ENCODE results near the gene DNMT3L.
"Not testable (repeated sequence)": the region's sequence is repeated elsewhere in the genome, so short reads cannot be mapped to it uniquely, and the experiment has no call there.

The DNMT3L gene

DNA sequence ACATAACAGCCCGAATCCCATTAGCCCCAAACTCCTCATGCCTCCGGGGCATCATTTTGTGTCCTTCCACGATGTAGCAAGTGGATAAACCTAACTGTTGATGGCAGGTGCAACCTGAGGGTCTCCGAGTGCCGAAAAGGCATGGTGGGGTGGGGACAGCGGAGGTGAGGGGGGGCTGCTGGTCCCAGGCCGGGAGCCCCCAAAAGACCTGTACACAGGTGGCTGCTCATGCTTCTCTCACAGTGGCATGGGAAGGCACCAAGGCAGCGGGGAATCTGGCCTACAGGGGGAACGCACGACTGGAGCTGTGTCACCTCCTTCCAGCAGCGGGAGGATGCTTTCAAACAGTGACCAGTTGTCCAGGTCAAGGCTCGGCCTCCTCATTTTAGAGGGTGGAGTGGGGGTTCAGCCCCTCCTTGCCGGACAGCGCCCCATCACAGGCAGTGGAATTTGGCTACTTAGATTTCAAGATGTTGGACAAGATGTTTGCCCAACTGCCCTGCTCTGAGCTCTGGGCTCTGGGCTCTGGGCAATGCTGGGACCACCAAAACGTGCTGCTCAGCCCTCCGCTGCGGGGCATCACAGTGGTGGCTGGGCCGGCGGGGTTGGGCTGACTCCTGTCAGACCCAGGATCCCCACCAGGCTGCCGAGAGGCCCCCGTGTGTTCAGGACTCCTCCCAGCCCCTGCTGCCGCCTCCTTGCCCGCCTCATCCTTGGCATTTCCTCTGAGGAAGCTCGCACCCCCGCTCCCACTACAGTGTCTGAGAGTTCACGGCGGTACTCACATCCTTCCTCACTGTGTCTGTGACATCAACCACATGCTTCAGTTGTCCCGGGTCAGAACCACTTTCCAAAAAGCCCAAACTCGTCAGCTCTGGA lies 7.6 kb downstream of the DNMT3L start:
- FAIRE-seq (no peak), DNase-seq (ENCODE audit: insufficient read length, low spot score) (no peak)
- TF ChIP-seq, protein P1, sequence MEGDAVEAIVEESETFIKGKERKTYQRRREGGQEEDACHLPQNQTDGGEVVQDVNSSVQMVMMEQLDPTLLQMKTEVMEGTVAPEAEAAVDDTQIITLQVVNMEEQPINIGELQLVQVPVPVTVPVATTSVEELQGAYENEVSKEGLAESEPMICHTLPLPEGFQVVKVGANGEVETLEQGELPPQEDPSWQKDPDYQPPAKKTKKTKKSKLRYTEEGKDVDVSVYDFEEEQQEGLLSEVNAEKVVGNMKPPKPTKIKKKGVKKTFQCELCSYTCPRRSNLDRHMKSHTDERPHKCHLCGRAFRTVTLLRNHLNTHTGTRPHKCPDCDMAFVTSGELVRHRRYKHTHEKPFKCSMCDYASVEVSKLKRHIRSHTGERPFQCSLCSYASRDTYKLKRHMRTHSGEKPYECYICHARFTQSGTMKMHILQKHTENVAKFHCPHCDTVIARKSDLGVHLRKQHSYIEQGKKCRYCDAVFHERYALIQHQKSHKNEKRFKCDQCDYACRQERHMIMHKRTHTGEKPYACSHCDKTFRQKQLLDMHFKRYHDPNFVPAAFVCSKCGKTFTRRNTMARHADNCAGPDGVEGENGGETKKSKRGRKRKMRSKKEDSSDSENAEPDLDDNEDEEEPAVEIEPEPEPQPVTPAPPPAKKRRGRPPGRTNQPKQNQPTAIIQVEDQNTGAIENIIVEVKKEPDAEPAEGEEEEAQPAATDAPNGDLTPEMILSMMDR (IDR thresholded peaks at IDR 0.05; ENCODE audit: insufficient read depth, missing control alignments), result no peak

DNA sequence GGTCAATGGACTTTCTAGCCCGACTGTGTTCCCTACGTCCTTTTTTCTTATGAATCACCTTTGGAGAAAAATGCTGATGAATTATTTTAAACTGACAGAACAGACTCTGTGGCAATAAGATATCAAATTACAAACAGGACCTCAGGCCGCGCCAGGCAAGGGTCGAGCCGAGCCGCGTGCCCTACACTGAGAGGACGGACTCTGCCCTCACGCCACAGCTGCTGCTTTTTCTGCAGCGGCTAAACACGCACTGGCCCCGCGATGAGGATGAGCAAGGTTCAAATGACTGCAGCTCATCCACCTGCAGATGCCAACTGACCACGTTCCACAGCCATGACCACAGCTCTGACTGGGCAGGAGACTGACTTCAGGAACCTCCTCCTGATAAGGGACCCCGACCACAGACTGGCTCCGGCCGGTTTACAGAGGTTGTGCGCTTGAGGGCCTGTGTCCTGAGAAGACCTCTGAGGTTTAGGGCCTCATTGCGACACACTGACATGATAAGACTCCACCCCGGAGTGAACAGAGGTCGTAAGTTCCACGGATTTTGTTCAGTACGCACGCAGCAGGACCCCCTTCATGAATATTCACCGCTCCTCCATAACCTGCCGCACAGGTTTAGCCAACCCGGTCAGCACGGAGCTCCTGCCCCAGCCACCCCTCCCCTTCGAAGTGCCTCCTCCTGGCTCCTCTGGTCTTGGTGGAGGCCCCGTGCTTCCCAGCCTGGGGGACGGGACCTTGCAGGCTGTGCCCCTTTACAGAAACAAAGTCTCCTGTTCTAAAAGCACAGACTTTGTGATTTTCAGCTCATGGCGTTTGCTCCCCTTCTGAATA lies 12.3 kb downstream of the DNMT3L start:
- FAIRE-seq; DNase-seq (ENCODE audit: insufficient read length, low spot score): not testable (repeated sequence)

DNA sequence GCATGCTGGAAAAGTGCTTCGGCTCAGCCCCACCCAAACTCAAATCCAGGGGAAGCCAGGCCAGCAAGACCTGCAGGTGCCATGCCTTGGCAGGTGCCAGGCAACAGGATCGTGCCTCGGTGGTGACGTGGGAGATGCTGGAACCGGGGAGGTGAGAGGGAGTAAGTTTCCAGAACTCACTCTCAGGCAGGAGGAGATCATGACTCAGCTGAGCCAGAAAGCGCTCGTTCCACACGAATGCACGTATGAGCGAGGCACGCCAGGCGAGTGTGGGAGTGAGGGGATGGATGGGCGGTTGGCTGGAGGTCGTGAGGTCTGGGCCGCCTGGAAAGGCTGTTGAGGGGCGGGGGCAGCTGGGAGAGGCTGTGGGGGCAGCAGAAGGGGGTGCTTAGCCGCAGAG lies 13.8 kb downstream of the DNMT3L start:
- not testable (repeated sequence) for FAIRE-seq; DNase-seq (ENCODE audit: insufficient read length, low spot score)

DNA sequence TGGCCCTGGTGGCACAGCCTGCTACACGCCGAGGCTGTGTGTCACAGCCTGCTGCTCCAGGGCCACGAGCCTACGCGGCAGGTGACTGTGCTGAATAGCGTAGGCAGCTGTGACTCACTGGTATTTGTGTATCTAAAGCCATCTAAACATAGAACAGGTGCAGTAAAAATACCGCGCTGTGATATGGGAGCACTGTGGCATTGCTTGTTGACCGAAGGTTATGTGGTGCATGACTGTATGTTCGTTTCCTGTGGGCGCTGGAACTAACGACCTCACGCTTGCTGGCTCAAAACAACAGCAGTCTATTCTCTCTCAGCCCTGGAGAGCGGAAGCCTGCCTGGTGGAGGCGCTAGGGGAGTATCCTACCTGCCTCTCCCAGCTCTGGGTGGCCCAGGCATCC lies 17.7 kb downstream of the DNMT3L start:
- not testable (repeated sequence) for FAIRE-seq; DNase-seq (ENCODE audit: insufficient read length, low spot score)

DNA sequence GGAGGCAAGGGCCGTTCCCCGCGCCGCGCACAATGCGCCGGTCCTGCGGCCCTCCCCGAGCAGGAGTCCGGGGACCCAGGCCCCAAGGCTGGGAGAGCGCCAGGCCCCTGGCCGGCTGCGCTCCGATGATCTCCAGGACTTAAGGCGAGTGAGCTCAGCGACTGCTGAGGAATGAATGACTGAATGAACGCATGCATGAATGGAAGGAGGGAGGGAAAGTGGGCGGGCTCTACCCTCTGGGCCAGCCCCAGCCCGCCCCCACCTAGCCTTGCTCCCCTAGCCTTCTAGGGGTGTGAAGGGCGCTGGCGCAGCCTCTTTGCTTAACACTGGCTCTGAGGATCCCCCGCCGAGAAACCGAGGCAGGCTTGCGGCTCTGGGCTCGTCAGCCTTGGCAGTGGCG lies 20.4 kb downstream of the DNMT3L start:
- not testable (repeated sequence) for DNase-seq (ENCODE audit: insufficient read length, low spot score)

DNA sequence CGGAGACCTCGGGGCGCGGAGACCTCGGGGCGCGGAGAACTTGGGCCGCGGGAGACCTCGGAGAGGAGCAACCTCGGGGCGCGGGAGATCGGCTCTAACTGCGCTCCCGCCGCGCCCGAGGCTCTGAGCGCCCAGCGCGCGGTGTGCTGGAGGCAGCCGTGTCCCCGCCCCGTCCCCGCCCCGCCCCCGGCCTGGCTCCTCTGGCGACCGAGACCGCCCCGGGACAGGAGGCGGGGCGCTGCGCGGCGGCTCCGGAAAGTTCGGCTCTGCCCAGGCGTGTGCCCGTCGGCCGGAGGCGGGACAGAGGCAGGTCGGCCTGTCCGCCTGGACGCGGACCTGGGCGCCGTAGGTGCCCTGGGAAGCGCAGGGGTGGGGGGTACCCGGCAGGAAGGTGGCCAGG lies 20.9 kb downstream of the DNMT3L start, which contains the start of gene ICOSLG:
ICOSLG (minus strand) TSS at position 102 of the 400 bp plus-strand sequence. CDS start 126 bp downstream, outside the sequence.
- DNase-seq (ENCODE audit: insufficient read length, low spot score); FAIRE-seq: not testable (repeated sequence)

More for the DNA sequence above, 20.4 kb downstream of the DNMT3L start:
- FAIRE-seq, result not testable (repeated sequence)

DNA sequence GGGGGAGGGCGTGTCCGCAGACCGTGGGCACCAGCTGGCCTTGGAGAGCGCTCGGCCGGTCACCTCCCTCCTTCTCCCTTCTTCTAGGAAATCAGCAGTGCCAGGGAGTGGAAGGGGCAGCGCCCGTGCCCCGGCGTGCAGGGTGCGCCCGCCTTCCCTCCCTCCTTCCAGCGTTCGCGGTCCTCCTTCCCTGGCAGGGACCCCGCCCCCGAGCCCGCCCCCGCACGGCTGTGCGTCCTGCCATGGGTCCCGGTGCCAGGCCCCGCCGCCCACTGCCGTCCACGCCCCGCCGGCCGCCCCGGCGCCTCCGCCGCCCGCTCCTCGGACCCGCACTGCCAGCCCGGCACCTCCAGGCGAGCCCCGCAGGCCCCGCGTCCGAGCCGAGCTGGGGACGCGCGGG lies 21.3 kb downstream of the DNMT3L start:
- FAIRE-seq; DNase-seq (ENCODE audit: insufficient read length, low spot score): not testable (repeated sequence)

DNA sequence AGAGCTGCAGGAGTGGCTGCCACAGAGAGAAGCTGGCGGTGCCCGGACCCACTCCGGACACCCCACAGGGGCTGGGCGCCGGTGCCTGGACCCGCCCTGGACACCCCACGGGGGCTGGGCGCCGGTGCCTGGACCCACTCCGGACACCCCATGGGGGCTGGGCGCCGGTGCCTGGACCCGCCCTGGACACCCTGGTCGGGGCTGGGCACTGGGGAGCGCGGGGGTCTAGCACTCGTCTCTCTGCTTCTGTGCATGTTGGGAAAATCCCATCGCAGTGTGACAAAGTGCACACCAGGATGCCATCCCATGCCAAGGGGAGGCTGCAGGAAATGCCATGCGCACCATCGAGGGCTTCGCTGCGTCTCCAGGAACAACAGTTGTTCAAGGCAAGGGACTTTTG lies 32.1 kb downstream of the DNMT3L start:
- not testable (repeated sequence) for FAIRE-seq; DNase-seq (ENCODE audit: insufficient read length, low spot score)

DNA sequence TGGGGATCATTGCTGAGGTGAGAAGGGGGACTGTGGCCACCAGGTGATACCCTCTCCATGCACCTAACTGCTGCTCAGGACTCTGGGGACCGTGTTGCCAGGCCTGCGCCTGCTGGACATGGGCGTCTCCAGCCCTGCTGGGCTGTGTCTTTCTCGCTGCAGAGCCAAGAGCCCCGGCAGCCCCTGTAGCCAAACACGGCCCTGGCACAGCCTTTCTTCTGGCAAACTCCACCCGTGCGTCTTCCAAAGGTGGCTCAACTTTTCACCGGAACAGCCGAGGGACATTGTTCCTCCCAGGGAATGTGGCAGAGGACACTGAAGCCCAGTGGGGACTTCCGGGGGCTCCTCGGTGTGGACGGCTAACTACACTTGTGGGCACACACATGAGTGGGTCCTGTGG lies 33.6 kb downstream of the DNMT3L start:
- DNase-seq (ENCODE audit: insufficient read length, low spot score); FAIRE-seq: not testable (repeated sequence)

DNA sequence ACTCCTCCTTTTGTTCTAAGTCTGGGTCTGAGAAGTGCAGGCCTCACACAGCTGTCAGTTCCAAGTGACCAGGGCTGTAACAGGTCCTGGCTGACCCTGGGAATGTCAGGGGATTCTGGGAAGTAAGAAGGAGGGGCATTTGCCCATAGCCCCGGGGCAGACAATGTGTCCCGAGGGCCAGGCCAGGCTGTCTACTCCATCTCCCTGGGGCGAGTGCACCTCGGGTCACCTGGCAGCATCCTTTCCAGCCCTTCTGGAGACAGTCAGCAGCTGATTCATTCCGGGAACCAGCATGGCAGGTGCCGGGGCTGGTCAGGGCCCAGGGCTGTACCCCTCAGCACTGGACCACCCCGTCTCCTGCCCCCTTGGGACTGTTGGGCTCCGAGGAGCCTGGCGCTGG lies 34.1 kb downstream of the DNMT3L start:
- not testable (repeated sequence) for FAIRE-seq; DNase-seq (ENCODE audit: insufficient read length, low spot score)

DNA sequence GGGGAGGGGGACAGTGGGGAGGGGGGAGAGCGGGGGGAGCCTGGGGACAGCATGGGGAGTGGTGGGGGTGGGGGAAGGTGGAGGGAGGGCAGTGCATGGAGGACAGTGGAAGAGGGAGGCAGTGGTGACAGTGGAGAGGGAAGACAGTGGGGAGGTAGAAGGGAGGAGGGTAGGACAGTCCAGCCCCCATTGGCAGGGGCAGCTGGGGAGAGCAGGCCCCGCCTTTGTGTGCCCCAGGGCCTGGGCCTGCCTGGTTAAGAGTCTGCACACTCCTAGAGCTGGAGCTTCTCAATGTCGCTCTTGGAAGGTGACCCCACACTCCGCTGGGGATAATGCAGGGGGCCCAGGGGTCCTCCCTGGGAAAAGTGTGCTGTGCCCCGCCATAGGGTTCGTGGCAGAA lies 36.1 kb downstream of the DNMT3L start:
- DNase-seq (ENCODE audit: insufficient read length, low spot score); FAIRE-seq: not testable (repeated sequence)

DNA sequence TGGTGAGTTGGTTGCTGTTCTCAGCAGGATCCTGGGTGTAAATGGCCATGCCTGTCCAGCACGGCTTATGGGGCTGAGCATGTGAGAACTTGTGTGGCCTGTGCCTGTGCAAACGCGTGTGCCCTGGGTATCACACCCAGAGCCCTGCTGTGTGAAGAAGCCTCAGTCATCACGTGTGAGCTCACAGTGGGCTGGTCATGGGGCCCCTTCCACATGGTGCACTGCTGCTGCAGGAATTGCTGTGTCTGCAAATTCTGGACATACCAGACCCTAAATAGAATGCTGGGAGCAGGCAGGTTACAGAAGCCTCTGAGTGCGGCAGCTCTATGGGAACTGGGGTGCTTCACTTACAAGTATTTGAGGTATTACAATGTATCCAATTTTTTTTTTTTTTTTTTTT lies 38.4 kb downstream of the DNMT3L start:
- not testable (repeated sequence) for DNase-seq (ENCODE audit: insufficient read length, low spot score); FAIRE-seq

DNA sequence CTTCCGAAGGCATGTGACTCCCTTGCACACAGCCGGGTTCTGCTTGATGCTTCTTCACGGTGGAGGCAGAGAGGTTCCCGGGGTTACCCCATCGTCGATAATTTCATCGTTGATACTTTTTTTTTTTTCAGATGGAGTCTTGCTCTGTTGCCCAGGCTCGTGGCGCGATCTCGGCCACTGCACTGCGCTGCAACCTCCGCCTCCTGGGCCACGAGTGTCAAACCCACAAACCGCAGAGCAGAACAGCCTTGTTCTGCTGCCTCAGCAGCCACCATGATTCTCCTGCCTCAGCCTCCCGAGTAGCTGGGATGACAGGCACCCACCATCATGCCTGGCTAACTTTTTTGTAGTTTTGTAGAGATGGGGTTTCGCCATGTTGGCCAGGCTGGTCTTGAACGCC lies 41.0 kb downstream of the DNMT3L start:
- DNase-seq (ENCODE audit: insufficient read length, low spot score); FAIRE-seq: not testable (repeated sequence)

DNA sequence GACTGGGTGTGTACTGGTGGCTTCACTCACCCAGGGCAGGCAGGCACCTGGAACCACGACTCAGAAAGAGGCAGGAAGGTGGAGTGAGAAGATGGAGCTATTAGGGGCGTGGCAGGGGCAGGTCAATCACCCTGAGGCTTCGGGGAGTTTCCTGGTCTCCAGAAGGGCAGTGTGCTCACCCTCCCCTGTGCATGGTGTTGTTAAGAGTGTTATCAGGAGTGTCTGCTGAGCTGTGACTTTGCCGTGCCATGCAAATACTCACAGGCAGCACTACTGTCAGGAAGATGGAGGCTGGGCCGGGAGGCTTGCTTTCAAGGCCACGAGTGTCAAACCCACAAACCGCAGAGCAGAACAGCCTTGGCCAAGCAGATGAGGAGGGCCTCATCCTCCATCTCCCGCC lies 43.2 kb downstream of the DNMT3L start:
- FAIRE-seq; DNase-seq (ENCODE audit: insufficient read length, low spot score): not testable (repeated sequence)

DNA sequence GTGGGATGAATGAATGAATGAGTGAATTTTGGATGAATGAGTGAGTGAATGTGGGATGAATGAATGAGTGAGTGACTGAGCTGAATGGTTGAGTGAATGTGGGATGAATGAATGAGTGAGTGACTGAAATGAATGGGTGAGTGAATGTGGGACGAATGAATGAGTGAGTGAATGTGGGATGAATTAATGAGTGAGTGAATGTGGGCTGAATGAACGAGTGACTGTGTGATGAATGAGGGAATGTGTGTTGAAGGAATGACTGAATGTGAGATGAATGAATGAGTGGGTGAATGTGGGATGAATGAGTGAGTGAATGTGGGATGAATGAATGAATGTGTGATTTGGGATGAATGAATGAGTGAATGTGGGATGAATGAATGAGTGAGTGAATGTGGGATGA lies 49.7 kb downstream of the DNMT3L start:
- not testable (repeated sequence) for DNase-seq (ENCODE audit: insufficient read length, low spot score); FAIRE-seq

DNA sequence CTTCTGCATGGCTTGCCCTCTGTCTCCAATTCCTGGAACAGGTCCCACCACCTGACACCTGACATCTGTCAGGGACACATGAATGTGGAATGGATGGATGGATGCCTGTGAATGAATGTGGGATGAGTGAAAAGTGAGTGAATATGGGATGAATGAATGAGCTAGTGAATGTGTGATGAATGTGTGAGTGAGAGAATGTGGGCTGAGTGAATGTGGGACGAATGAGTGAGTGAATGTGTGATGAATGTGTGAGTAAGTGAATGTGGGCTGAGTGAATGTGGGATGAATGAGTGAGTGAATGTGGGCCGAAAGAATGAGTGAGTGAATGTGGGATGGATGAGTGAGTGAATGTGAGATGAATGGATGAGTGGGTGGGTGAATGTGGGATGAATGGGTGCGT lies 50.1 kb downstream of the DNMT3L start:
- DNase-seq (ENCODE audit: insufficient read length, low spot score); FAIRE-seq: not testable (repeated sequence)

DNA sequence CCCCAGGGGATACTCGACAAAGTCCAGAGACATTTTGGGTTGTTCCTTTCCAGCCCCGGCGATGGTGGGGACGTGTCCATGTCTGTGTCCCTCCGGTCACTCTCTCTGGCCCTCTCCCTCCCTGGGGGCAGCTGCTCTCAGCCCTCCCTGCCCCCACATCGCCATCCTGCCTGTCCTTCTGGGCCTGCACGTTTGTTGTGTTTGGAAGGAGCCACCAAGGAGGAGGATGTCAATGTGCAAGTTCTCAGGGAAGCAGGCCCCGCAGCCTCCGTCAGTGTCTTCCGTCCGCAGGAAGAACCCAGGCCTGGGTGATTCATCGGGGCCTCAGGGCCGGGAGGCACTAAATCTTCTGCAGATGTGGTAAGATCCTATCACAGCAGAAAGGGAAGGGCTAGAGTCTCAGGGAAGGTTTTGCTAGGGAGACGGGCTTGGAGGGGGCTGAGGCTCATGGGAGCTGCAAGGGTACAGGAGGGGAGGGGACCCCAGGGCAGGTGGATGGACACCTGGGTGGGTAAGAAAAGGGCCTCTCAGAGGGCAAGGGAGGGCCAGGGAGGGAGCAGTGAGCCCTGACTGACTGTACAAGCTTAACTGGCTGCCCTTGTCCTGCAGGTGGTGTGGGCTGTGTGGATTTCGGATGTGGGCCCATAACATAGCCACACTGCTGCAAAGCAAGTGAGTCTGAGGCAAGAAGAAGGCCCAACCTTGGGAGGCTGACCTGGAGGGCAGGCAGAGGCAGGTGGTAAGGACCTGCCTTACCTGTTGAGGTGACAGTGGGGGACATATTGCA lies 53.6 kb downstream of the DNMT3L start:
- DNase-seq (ENCODE audit: insufficient read length, low spot score); FAIRE-seq: not testable (repeated sequence)

Measured in D721Med (cell line).